Measurements from ENCODE around the gene SIX2.

- TF ChIP-seq FOXM1 (IDR thresholded peaks at IDR 0.05; ENCODE audit: borderline replicate concordance, low read depth): no peak
- TF ChIP-seq TCF12 (IDR thresholded peaks at IDR 0.05; ENCODE audit: low read depth): no peak
- TF ChIP-seq CREB1 (IDR thresholded peaks at IDR 0.05; ENCODE audit: low read depth): no peak
- TF ChIP-seq TEAD4 (IDR thresholded peaks at IDR 0.05): no peak
- no peak for TF ChIP-seq TAF1 (IDR thresholded peaks at IDR 0.05; ENCODE audit: low read depth)
- TF ChIP-seq ZBTB7A (IDR thresholded peaks at IDR 0.05; ENCODE audit: low read depth): no peak
- no peak for TF ChIP-seq EP300 (IDR thresholded peaks at IDR 0.05; ENCODE audit: borderline replicate concordance)
- no peak for TF ChIP-seq REST (IDR thresholded peaks at IDR 0.05; ENCODE audit: low read depth)
These were observed 1.4 kb upstream of the SIX2 start for GRCh38 chr2:45010702-45011012.

Data from Ishikawa (cell line).